Osteoblast (primary cell): Measurements from ENCODE around the gene ABCD2. TPM values are rescaled to one million over a fixed set of nuclear protein-coding genes. Genes with fewer than 3 reads are reported as not detected.

Experiments used
- DNase-seq: peaks from one replicate; pipeline ENCODE4 v3.0.0; 2011; ENCODE audit warnings: low spot score, mixed read lengths; ENCODE audit not compliant: insufficient read length; ENCODE audit errors: missing footprints
- H2AFZ ChIP-seq: 2 replicates; pipeline ENCODE4 v1.6.0; 2011; ENCODE audit warnings: mild to moderate bottlenecking, low read length
- H3K27ac ChIP-seq: 2 replicates; pipeline ENCODE4 v1.5.1; 2011; ENCODE audit warnings: mild to moderate bottlenecking, low read depth, low read length, moderate library complexity
- H3K27me3 ChIP-seq: 2 replicates; pipeline ENCODE4 v1.6.0; 2012; ENCODE audit warnings: mild to moderate bottlenecking, control low read depth, inconsistent platforms, low read length, moderate library complexity; ENCODE audit not compliant: insufficient read depth
- H3K36me3 ChIP-seq: 2 replicates; pipeline ENCODE4 v1.5.1; 2011; ENCODE audit warnings: mild to moderate bottlenecking, low read length, control low read depth, moderate library complexity; ENCODE audit not compliant: insufficient read depth
- H3K4me1 ChIP-seq: 2 replicates; pipeline ENCODE4 v1.5.1; 2011; ENCODE audit warnings: mild to moderate bottlenecking, low read length, control low read depth, moderate library complexity; ENCODE audit not compliant: insufficient read depth
- H3K4me2 ChIP-seq: 2 replicates; pipeline ENCODE4 v1.6.0; 2011; ENCODE audit warnings: mild to moderate bottlenecking, low read length; ENCODE audit not compliant: insufficient read depth
- H3K4me3 ChIP-seq: fragments of 200-600 bp; sonication (generic); 3 replicates; pipeline ENCODE4 v1.5.1; 2012; ENCODE audit warnings: mild to moderate bottlenecking, low read length, inconsistent platforms; ENCODE audit not compliant: insufficient read depth
- H3K79me2 ChIP-seq: 2 replicates; pipeline ENCODE4 v1.6.0; 2012; ENCODE audit warnings: mild to moderate bottlenecking, low read length, control low read depth, inconsistent platforms; ENCODE audit not compliant: insufficient read depth
- H3K9me3 ChIP-seq: 2 replicates; pipeline ENCODE4 v1.5.1; 2011; ENCODE audit warnings: low read depth, low read length, control low read depth
- H4K20me1 ChIP-seq: 2 replicates; pipeline ENCODE4 v1.6.0; 2012; ENCODE audit warnings: mild to moderate bottlenecking, low read length, control low read depth; ENCODE audit not compliant: insufficient read depth
- total RNA-seq: library from RNA; depleted of rRNA; stranded (reverse); fragments of >200 nt; gene quantifications from 2 replicates; pipeline ENCODE4 v1.2.3, GENCODE V29; 2012
- TF ChIP-seq, protein P1 (sequence below): IDR thresholded peaks from 2 replicates; pipeline ENCODE4 v1.5.1; 2011; ENCODE audit warnings: mild to moderate bottlenecking, low read depth, low read length, moderate library complexity; ENCODE audit errors: extremely low read depth

The ABCD2 gene
- under 0.01 TPM in 2 replicates for total RNA-seq

DNA sequence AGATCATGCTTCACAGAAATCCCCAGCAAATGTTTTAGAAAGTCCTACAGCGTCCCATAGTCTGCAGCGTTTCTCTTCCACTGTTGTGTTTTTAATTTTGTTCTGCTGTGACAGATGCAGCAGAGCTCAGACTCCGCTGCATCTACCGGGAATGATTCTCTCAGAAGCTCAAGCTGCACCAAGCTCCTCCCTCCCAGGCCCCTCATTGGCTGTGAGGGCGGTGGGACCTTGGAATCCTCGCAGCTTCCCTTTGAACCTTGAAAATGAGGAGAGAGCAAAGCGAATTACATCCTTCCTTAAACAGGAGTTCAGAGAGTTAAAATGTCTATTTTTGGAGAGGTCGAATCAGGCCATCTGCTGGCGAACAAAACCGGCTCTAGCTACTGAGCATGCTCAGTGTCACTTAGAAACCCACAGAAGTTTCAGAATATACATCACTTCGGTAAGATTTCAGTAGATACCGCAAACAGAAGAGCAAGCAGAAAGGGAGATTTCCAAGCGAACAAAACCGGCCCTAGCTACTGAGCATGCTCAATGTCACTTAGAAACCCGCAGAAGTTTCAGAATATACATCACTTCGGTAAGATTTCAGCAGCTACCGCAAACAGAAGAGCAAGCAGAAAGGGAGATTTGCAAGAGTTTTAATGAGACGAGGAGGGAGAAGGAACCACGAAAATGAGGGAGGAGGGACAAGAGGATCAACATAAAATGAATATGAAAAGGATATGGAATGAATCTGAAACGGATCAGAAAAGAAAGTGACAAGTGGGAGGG, at the start of gene ABCD2:
Gene ABCD2, minus strand, starts transcription at position 144 of the 774 bp plus-strand sequence. CDS start 188 bp downstream, outside the sequence.
- H3K27me3 ChIP-seq: no peaks in the 10 kb centered on the region
- TF ChIP-seq, protein P1, sequence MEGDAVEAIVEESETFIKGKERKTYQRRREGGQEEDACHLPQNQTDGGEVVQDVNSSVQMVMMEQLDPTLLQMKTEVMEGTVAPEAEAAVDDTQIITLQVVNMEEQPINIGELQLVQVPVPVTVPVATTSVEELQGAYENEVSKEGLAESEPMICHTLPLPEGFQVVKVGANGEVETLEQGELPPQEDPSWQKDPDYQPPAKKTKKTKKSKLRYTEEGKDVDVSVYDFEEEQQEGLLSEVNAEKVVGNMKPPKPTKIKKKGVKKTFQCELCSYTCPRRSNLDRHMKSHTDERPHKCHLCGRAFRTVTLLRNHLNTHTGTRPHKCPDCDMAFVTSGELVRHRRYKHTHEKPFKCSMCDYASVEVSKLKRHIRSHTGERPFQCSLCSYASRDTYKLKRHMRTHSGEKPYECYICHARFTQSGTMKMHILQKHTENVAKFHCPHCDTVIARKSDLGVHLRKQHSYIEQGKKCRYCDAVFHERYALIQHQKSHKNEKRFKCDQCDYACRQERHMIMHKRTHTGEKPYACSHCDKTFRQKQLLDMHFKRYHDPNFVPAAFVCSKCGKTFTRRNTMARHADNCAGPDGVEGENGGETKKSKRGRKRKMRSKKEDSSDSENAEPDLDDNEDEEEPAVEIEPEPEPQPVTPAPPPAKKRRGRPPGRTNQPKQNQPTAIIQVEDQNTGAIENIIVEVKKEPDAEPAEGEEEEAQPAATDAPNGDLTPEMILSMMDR: peak; percentile 26
- H3K27ac ChIP-seq: peak within 1 kb of the TSS; percentile 63
- H3K9me3 ChIP-seq: no peaks in the 10 kb centered on the region
- H3K36me3 ChIP-seq: no peaks in the 10 kb centered on the region
- H2AFZ ChIP-seq: peak within 1 kb of the TSS; percentile 99
- peak within 1 kb of the TSS; percentile 80 for H3K4me3 ChIP-seq
- H3K79me2 ChIP-seq: no peaks in the 10 kb centered on the region
- H3K4me2 ChIP-seq: peak within 1 kb of the TSS; percentile 84
- DNase-seq: peak; percentile 77
- H4K20me1 ChIP-seq: no peaks in the 10 kb centered on the region
- peaks cover 10% of the 10 kb centered on the region for H3K4me1 ChIP-seq

DNA sequence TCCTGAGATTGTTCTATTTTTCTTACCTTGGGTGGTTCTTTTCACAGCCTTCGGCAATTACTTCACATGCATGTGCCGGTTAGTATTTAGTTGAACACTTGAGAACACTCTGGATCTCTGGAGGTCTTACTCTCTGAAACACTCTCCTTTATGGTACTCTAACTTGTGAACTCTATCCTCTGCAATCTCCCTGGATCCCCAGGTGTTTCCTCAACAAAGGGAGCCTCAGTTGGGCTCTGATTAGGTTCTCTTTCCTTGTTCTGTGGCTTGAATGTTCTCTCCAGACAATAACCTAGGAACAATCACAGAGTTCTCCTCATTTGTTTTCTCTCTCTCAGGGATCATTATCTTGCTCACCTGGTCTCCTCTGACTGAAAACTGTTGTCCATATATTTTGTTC, 40.5 kb upstream of the ABCD2 start:
- Histone ChIP-seq H3K27me3 (no peaks in the 10 kb centered on the region), H3K4me2 (no peak overlapping the region), H3K4me3 (no peak overlapping the region), H3K27ac (no peak overlapping the region), H3K36me3 (no peaks in the 10 kb centered on the region), H3K79me2 (no peaks in the 10 kb centered on the region), H3K4me1 (no peaks in the 10 kb centered on the region), H4K20me1 (no peaks in the 10 kb centered on the region), H3K9me3 (no peaks in the 10 kb centered on the region), H2AFZ (no peak overlapping the region)
- TF ChIP-seq, protein P1: no peak
- DNase-seq: no peak

DNA sequence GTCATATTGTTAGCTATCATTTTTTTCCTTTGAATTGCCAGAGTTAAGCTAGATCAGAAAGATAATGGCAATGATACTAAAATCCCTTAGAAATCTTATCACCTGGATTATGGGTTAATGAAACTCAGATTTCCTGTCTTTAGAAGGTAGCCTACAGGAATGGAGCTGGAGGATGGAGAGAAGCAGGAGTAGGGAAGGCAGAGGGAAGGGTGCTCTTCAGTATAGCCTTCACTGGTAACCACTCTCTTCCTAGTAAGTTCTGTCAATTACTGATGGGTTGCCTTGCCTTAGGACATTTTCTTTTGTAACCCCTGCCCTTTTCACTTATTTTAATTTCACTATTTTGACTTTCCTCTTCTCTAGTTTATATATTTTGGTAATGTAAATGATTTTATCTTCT, 27.8 kb upstream of the ABCD2 start:
- no peaks in the 10 kb centered on the region for H3K36me3 ChIP-seq
- no peak overlapping the region for H3K27ac ChIP-seq
- no peaks in the 10 kb centered on the region for H3K27me3 ChIP-seq
- no peak for DNase-seq
- no peak overlapping the region for H2AFZ ChIP-seq
- no peaks in the 10 kb centered on the region for H3K79me2 ChIP-seq
- H3K9me3 ChIP-seq: no peaks in the 10 kb centered on the region
- TF ChIP-seq, protein P1: no peak
- H4K20me1 ChIP-seq: no peaks in the 10 kb centered on the region
- H3K4me1 ChIP-seq: no peaks in the 10 kb centered on the region
- H3K4me3 ChIP-seq: no peak overlapping the region
- no peak overlapping the region for H3K4me2 ChIP-seq

DNA sequence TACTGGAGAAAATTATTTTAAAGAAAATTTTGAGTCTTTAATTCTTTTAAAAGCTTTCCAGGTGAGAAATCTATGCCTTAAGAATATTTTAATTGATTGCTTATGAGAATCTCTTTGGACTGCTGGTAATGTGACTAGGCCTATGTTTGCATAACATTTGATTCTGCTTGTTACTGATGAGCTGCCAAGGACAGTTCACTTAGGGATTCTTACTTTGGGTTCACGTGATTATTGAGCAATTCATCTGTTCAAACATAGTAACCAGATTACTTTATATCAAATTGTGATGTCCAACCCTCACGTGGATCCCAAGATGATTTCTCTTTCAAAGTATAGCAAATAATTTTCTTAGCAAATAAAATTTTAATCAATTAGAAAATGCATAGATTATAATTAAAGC, 27.4 kb upstream of the ABCD2 start:
- no peak overlapping the region for H2AFZ ChIP-seq
- H3K27me3 ChIP-seq: no peaks in the 10 kb centered on the region
- H3K4me3 ChIP-seq: no peak overlapping the region
- no peaks in the 10 kb centered on the region for H4K20me1 ChIP-seq
- no peak overlapping the region for H3K4me2 ChIP-seq
- no peaks in the 10 kb centered on the region for H3K4me1 ChIP-seq
- H3K36me3 ChIP-seq: no peaks in the 10 kb centered on the region
- H3K79me2 ChIP-seq: no peaks in the 10 kb centered on the region
- no peak for DNase-seq
- H3K27ac ChIP-seq: no peak overlapping the region
- H3K9me3 ChIP-seq: no peaks in the 10 kb centered on the region
- TF ChIP-seq, protein P1: no peak
